Psoas muscle (tissue), 8 donors: ENCODE data around the gene USF2. TPM values are rescaled to one million over a fixed set of nuclear protein-coding genes. Genes with fewer than 3 reads are reported as not detected.

ENCODE experiments used
- ATAC-seq, 4 donors: fragments of 200-7000 bp; cut with Tn5 transposase; one replicate each; pipeline ENCODE4 v1.9.1; 2020; ENCODE audit warnings: moderate library complexity in 3 of 4, mild to moderate bottlenecking in 2 of 4
- DNase-seq, 2 donors: peaks; one replicate each; pipeline ENCODE4 v3.0.0-alpha.2; 2020
- H3K27ac ChIP-seq: fragments of 200-600 bp; one replicate; pipeline ENCODE4 v1.8.0; 2022
- H3K27me3 ChIP-seq, 3 donors: fragments of 200-600 bp in 1 of 3; one replicate each; pipeline versions ENCODE4 v1.6.1 to v1.8.0; 2013 to 2022; ENCODE audit warnings: low read length in 2 of 3, mild to moderate bottlenecking in 2 of 3, moderate library complexity in 1 of 3; ENCODE audit not compliant: insufficient read depth in 3 of 3
- H3K36me3 ChIP-seq, 2 donors: fragments of 200-600 bp in 1 of 2; one replicate each; pipeline versions ENCODE4 v1.6.1 to v1.8.0; 2013 to 2022; ENCODE audit warnings: low read depth in 1 of 2, mild to moderate bottlenecking in 1 of 2, moderate library complexity in 1 of 2; ENCODE audit not compliant: insufficient read depth in 1 of 2
- H3K4me1 ChIP-seq: fragments of 200-600 bp; one replicate; pipeline ENCODE4 v1.8.0; 2022
- H3K4me3 ChIP-seq: fragments of 200-600 bp; one replicate; pipeline ENCODE4 v1.8.0; 2022; ENCODE audit warnings: mild to moderate bottlenecking
- H3K9me3 ChIP-seq: fragments of 200-600 bp; one replicate; pipeline ENCODE4 v1.8.0; 2022
- WGBS, 3 donors: extraction: QIAGEN DNeasy Blood & Tissue Kit; methylation state at CpG; one replicate each; pipeline versions ENCODE4 v1.1.6 to v1.1.7; 2013; 5-methylcytosine and 5-hydroxymethylcytosine counted together
- intact Hi-C, 2 donors: fragments of 100-400 bp; cut with DNase I; formaldehyde crosslinking; loops; one replicate each; pipeline versions ENCODE4 v1.11.0 to v1.14.2; 2022
- polyA plus RNA-seq, 3 donors: library from polyadenylated mRNA; stranded (reverse); fragments of 200-250 nt; gene quantifications; one replicate each; pipeline ENCODE4 v1.2.3, GENCODE V29; 2013
- total RNA-seq, 4 donors: library from RNA; stranded (reverse); fragmentation: NEBNext Ultra II Directional in 2 of 4; extraction: Animal tissue kit (Norgen Biotek cat#: 25700) in 2 of 4; gene quantifications; one replicate each; pipeline versions ENCODE4 v1.2.1 to v1.2.4, GENCODE V29; 2021 to 2023
- TF ChIP-seq, protein P1 (sequence below): fragments of 200-600 bp; IDR thresholded peaks from one replicate; pipeline ENCODE4 v1.8.0; 2022; ENCODE audit warnings: antibody characterized with exemption
- donor health status: healthy with polysubstance abuse.
- donor health status: DM: no; HTN: no; CAD: no; lungs with moderate emphysema.
- donor health status: Bipolar disorder and iron deficiency.
- donor health status: healthy.
- donor health status: DM: yes; HTN: yes; CAD: no.
- donor health status: DM: no; HTN: no; CAD: no.
- donor health status: DM: no; HTN: no; CAD: no.
- donor health status: DM: yes; HTN: yes; CAD: no.

Gene USF2
- total and polyA plus RNA-seq, 7 donors = 94.4 to 196 (median 179) TPM

GRCh38 chr19:35314031-35314430 is 45.3 kb downstream of the USF2 start:
- ATAC-seq = no peak
- H3K27ac ChIP-seq = no peak overlapping the region
- H3K27me3 ChIP-seq = peaks cover 0 to 13% (median 8%) of the 10 kb centered on the region in 3 donors
- intact Hi-C loops = no loop called here
- peak in 1 of 2 donors; percentile 12 for DNase-seq
- TF ChIP-seq, protein P1, sequence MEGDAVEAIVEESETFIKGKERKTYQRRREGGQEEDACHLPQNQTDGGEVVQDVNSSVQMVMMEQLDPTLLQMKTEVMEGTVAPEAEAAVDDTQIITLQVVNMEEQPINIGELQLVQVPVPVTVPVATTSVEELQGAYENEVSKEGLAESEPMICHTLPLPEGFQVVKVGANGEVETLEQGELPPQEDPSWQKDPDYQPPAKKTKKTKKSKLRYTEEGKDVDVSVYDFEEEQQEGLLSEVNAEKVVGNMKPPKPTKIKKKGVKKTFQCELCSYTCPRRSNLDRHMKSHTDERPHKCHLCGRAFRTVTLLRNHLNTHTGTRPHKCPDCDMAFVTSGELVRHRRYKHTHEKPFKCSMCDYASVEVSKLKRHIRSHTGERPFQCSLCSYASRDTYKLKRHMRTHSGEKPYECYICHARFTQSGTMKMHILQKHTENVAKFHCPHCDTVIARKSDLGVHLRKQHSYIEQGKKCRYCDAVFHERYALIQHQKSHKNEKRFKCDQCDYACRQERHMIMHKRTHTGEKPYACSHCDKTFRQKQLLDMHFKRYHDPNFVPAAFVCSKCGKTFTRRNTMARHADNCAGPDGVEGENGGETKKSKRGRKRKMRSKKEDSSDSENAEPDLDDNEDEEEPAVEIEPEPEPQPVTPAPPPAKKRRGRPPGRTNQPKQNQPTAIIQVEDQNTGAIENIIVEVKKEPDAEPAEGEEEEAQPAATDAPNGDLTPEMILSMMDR = no peak
- H3K4me1 ChIP-seq = no peaks in the 10 kb centered on the region
- 75 to 82% (median 78%) methylated on average over 8 of the region's 8 CpGs for WGBS, 3 donors
- no peaks in the 10 kb centered on the region for H3K9me3 ChIP-seq
- H3K4me3 ChIP-seq = no peak overlapping the region
- H3K36me3 ChIP-seq = no peaks in the 10 kb centered on the region

- no peak for ATAC-seq
- H3K27me3 ChIP-seq = peaks cover 0 to 16% (median 8%) of the 10 kb centered on the region in 3 donors
- 57 to 77% (median 60%) methylated on average over 10 of the region's 10 CpGs for WGBS, 3 donors
These were observed 46.2 kb downstream of the USF2 start for GRCh38 chr19:35314858-35315470.

DNA sequence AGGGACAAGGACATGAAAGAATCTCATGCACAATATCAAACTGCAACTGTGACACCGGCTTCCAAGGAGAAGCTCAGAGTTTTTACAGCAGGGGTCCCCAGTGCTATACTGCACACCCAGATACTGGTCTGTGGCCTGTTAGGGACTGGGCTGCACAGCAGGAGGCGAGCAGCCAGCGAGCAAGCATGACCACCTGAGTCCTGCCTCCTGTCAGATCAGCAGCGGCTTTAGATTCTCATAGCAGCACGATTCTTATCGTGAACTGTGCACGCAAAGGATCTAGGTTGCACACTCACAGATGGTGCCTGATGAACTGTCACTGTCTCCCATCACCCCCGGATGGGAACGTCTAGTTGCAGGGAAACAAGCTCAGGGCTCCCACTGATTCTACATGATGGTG is 47.1 kb downstream of the USF2 start:
- TF ChIP-seq, protein P1 = no peak

More at GRCh38 chr19:35314858-35315470, 46.2 kb downstream of the USF2 start:
- no peak overlapping the region for H3K27ac ChIP-seq
- H3K4me1 ChIP-seq = no peaks in the 10 kb centered on the region
- TF ChIP-seq, protein P1 = no peak
- H3K4me3 ChIP-seq = no peak overlapping the region
- no peaks in the 10 kb centered on the region for H3K9me3 ChIP-seq
- no peaks in the 10 kb centered on the region for H3K36me3 ChIP-seq
- DNase-seq = no peak
- intact Hi-C loops = no loop called here

DNA sequence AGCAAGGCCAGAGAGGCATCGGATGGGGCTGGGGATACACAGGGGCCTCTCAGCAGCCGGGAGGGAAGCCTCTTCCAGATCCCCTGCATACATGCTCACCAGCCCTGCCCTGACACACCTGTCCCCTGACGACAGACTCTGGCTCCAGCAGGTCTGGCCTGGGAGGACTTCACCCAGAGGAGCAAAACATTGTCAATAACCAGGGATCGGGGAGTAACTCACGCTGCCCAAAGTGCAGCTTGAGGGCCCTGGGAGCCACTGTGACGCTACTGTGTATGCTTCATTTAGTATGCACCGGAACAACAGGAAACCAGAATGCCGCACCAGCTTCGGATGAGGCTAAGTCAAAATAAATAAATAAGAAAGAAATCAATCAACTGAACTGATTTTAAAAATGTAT is 47.8 kb downstream of the USF2 start:
- intact Hi-C loops = no loop called here
- peaks cover 0 to 16% (median 15%) of the 10 kb centered on the region in 3 donors for H3K27me3 ChIP-seq
- no peaks in the 10 kb centered on the region for H3K4me1 ChIP-seq
- H3K27ac ChIP-seq = no peak overlapping the region
- no peak overlapping the region for H3K4me3 ChIP-seq
- H3K9me3 ChIP-seq = no peaks in the 10 kb centered on the region
- H3K36me3 ChIP-seq = no peaks in the 10 kb centered on the region
- TF ChIP-seq, protein P1 = no peak
- 67 to 73% (median 73%) methylated on average over 9 of the region's 9 CpGs for WGBS, 3 donors
- no peak for DNase-seq
- ATAC-seq = no peak

More for the DNA sequence above, 47.1 kb downstream of the USF2 start:
- Histone ChIP-seq H3K27ac (no peak overlapping the region), H3K36me3 (no peaks in the 10 kb centered on the region), H3K4me3 (no peak overlapping the region), H3K9me3 (no peaks in the 10 kb centered on the region), H3K27me3 (peaks cover 0 to 16% (median 15%) of the 10 kb centered on the region in 3 donors), H3K4me1 (no peaks in the 10 kb centered on the region)
- DNase-seq (no peak), ATAC-seq (no peak)
- 70 to 78% (median 71%) methylated on average over 9 of the region's 9 CpGs for whole genome bisulfite sequencing, 3 donors
- intact Hi-C loops = no loop called here
